AML-193 (cell line): ENCODE results near the gene ZDHHC14.
"Not testable (repeated sequence)": the region's sequence is repeated elsewhere in the genome, so short reads cannot be mapped to it uniquely, and the experiment has no call there.

Experiments used
- DNase-seq, 2 experiments: peaks; one replicate each; lab custom pipeline; 2025; lab: John Stamatoyannopoulos, UW

ZDHHC14 gene

DNA sequence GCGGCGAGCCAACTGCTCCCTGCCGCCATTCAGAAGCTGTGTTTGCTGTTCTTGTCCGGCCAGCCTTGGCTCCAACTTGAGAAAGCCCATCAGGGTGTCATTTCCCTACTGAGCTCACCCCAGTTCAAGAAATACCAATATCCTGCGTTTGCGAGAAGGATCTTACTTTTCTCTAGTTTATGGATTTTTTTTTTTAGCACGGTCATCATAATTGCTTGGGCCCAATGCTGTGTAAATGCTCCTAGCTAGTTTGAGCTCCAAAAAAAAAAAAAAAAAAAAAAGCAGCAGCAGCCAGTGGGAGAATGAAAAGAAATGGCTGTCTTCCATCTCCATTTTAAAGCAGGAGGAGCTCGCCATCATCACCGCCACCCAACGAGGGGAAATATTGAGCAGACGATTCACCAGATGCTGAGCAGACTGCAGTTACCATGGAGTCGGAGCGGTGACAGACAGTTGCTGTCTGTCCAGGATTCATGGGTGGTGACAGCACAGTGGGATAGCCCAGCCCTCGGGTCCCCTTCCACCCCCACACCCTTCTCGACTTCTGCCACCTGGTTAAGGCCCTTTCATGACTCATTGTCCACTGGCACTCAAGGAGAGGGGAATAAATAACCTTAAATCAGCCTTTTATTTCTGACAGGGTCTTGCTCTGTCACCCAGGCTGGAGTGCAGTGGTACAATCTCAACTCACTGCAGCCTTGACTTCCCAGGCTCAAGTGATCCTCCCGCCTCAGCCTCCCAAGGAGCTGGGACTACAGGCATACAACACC lies 309.6 kb downstream of the ZDHHC14 start:
- DNase-seq: no peak

DNA sequence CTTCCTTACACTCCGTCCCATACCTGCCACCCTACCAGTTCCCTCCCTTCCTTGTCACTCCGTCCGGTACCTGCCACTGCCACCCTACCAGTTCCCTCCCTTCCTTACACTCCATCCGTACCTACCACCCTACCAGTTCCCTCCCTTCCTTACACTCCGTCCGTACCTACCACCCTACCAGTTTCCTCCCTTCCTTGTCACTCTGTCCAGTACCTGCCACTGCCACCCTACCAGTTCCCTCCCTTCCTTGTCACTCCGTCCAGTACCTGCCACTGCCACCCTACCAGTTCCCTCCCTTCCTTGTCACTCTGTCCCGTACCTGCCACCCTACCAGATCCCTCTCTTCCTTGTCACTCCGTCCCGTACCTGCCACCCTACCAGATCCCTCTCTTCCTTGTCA lies 310.6 kb downstream of the ZDHHC14 start:
- not testable (repeated sequence) for DNase-seq

DNA sequence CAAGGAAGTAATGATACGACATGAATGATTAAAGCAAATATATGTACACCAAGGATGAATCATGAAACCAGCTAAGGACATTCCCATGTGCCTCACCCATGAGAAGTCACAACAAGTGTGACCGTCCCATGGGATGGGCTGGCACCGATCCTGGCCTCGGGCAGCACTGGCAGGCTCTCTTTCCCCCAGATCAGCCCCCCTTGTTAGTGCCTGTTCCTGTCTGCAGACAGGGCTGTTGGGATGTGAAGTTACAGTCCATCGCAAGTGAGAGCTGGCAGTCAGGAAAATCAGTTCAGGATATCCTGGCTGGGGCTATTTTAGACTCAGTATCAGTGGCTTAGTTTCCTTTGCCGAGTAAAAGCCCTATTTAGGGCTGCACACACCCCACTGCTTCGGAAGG lies 312.9 kb downstream of the ZDHHC14 start:
- DNase-seq: no peak

DNA sequence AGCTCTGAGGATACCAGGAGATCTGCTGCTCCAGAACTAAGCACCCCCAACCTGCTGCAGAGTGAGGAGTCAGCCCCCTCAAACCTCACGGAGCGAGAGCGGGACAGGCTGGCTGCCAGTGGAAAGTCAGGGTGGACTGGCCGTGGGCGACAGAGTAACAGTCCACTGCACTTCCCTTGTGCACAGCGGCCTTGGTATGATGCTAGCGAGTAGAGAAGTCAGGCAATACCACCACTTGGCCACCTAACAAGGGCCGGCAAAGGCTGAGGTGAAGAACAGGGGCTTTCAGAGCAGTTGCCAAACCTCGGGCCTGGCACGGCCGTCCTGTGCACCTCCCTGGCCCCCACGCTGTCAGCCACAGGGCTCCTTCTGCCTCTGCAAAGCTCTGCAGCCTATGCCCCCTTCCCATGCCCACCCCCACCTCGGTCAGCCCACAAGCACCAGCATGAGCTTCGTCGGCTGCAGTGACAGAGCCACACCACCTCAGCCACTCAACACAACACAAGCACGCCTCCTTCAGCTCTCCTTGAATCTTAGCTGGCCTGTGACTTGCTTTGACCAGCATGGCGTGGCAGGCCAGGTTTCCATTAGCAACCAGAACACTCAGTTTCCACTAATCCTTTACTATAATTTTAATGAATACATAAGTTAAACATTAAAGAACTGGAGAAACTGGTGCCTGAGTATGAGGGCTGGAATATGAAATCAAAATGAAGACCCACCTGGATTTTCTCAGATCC lies 314.5 kb downstream of the ZDHHC14 start:
- DNase-seq: no peak

DNA sequence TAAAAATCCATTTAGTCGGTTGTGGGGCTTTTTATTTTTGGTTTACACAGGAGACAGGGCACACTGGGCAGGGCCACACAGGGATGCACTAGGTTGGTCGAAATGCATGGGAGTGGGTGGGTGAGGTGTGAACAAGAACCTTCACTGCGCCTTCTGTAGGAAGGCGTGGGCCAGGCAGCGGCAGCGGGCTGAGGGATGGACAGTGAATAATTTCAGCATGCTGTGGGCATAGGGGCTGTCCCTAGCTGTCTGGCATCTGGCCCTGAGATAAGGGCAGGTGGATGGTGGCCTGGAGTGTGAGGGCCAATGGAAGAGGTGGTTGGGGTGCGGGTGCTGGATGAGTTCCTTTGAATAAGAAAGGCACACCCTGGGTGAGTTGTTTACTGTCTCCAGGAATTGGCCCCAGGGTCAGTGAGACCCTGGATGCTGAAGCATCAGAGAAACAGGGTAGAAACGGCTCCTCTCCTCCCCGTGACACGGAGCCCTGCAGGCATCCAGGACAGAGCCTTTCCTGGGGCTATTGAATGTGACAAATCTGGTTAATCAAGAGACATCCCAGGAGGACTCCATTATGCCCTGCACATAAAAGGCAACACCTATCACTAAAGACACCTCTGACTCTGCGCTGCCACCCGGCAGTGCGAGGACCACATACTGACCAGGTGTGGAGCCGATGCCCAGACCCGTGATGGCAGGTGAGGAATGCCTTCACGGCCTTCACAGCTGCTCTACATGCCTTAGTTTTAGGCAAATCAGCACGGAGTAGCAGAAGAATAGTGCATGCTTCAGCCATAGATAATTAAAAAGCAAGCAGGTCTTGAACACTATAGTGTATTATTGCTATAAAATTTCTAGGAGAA lies 319.0 kb downstream of the ZDHHC14 start:
- DNase-seq: no peak

DNA sequence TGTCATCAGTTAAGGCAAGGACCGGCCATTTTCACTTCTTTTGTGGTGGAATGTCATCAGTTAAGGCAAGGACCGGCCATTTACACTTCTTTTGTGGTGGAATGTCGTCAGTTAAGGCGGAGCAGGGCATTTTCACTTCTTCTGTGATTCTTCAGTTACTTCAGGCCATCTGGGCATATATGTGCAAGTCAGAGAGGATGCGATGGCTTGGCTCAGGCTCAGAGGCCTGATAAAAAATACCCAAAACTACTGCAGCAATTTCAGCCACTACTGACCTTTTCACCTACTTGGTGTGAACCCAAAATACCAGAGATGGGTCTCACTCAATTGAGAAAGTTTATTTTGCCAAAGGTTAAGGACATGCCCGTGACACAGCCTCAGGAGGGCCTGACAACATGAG lies 325.4 kb downstream of the ZDHHC14 start:
- DNase-seq: not testable (repeated sequence)

DNA sequence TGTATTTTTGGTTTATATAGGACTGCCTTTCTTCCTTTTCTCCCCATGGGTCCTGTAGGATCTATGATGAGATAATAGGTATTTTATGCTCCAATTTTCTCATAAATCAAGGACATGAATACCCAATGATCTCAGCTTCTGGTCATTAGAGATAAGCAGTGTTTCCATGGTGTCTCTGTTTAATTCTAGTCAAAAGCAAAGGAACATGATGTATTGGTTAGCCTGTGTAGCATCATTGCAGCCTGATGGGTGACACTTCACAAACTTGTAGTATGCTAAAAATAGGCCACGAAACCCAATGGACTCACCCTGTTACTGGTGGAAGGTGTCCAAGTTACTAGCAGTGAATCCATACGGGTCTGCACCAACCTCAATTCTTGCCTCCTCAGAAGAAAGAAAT lies 325.9 kb downstream of the ZDHHC14 start:
- DNase-seq: no peak

DNA sequence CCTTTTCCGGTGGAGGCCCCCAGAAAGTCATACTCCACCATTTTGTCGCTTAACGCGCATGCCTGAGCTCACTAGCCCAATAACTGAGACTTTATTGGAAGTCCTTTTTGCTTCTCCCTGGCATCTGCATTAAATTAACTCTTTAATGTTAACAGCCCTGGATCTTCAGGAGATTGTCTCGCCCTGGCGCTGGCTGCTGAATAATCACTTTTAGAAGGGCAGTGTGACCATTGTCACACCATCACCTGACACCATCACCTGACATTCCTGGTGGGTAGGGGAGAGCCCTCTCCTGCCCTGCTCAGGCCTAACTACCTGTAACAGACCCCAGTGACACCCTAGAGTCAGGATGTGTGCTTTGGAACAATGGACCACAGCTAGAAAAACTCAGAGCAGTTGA lies 326.6 kb downstream of the ZDHHC14 start:
- DNase-seq: no peak

DNA sequence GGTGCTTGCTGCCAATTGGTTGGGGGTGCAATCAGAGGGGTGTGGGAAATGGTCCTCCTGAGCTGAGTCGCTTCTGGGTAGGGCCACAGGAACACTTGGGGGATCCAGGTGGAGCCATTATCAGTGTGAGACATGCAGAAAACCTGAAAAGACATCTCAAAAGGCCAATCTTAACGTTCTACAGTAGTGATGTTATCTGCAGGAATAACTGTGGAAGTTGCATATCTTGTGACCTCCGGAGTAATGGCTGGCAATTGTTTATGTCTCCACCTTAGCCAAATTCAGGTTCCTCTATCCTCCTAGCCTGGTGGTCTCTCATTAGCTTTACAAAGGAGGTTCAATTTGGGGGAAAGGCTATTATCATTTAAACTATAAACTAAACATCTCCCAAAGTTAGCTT lies 327.2 kb downstream of the ZDHHC14 start:
- DNase-seq: no peak

DNA sequence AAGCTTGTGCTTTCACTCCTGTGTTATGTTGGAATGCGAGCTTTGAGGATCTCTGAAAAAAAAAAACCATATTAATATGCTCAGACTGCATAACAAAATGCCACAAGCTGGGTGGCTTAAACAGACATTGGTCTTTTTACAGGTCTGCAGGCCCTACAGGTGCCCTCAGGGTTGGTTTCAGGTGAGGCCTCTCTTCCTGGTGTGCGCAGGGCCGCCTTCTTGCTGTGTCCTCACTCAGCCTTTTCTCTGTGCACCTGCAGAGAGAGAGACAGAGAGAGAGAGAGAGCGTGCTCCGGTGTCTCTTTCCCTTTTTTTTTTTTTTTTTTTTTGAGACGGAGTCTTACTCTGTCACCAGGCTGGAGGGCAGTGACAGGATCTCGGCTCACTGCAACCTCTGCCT lies 327.9 kb downstream of the ZDHHC14 start:
- no peak for DNase-seq

DNA sequence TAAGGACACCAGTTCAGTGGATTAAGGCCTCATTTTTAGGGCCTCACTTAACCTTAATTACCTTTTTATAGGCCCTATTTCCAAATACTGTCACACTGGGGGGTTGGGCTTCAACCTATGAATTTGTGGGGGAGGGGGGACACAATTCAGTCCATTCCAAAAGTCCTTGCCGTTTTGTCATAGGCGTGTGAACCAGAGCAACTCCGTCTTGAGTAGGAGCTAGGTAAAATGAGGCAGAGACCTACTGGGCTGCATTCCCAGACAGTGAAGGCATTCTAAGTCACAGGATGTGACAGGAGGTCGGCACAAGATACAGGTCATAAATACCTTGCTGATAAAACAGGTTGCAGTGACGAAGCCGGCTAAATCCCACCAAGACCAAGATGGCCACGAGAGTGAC lies 328.6 kb downstream of the ZDHHC14 start:
- DNase-seq: no peak

DNA sequence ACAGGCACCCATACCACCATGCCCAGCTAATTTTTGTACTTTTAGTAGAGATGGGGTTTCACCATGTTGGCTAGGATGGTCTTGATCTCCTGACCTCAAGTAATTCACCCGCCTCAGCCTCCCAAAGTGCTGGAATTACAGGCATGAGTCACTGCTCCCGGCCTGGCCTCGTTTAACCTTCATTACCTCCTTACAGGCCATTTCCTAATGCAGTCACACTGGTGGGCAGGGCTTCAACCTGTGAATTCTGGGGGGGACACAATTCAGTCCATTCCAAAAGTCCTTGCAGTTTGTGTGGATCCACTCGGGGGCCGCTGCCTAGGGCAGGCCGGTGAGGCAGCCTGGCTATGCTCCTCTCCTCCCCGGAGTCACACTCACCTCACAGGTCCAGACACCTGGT lies 329.6 kb downstream of the ZDHHC14 start:
- DNase-seq: no peak

DNA sequence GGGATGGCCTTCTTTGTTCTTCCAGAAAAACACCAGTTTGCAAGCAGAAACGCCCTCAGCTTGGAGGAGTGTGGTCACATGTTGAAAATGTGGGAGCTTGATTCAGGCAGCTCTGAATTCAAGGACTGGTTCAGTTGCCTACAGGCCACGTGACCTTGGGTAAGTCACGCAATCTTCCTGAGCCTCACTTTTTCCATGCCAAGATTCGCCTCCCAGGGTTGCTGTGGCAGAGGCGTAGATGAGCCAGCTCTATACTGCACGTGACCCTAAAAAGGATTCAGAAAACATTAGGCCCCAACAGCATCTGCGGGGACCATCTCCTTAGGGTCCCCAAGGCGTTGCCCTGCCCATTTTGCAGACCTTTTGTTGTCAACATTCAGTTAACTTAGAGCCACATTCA lies 330.1 kb downstream of the ZDHHC14 start:
- DNase-seq: no peak

DNA sequence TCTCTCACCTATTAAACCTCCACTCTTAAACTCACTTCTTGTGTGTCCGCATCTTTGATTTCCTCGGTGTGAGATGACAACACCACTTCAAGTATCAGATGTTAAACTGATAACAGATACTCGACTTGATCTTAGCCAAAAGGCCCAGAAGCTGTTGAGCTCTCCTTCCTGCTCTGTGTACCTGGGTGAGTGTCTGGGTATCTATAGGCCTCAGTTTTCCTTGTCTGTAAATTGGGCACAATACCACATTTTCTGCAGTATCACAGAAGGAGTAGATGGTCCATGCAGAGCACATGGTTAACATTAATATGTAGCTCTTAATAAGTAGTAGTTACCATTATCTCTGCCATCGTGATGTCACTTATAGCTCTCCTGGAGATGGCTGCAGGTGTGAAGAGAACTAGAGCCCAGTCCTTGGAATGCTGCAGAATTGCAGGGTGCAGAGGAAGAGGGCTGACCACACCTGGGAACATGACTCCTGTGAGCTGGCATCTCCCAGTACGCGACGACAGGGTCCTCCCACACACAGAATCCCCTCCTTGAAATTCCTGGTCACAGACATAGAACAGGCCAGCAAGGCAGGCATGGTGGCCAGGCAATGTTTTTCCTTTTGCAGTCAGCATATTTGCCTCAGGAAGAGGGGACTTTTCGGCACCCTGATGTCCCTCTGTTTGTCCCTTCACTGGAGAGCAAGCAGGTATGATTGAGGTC lies 331.8 kb downstream of the ZDHHC14 start:
- no peak for DNase-seq

DNA sequence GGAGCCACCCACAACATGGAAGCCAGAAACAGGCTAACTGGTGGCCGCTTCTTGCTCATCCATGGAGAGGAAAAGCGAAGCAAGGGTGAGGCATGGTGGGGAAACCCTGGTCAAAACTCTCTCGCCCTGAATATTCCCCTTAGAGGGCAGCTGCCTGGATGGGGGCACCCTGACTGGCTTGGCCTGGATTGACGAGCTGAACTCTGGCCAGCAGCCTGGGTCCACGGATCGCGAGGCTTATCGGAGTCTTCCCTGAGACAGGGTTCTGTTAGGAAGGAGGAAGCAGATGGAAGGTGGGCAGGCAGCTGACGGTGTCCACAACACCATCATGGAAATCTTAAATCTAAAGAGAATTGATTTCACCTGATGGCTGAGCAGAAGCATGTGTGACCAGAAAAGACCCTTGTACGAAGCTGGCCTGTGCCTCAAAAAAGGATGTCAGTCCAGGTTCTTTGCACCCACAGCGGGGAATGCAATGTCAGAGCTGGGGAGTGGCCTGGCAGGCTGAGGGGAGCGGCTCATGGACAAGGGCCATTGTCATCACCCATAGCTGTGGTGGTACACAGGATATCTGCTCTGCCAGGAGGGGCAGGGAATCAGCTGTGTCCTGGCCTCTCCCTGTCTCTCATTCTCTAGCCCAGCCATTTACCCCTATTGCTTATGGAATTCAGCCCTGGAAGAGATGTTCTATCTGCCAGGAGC lies 332.6 kb downstream of the ZDHHC14 start:
- DNase-seq: no peak

DNA sequence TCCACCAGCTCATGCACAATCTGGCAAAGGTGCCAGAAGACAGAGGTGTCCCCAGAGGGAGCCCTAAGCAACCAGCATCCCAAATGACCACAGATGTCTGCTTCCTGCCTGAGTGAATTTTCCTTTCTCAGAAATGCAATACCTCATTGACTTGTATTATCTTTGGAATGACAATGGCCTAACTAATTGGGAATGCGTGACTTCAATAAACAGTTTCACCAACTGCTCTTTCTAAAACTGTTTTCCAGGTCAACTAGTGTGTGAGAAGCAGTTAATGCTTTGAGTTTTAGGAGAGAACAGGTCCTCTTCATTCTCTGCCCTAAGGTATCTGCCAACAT lies 333.1 kb downstream of the ZDHHC14 start:
- DNase-seq: no peak

DNA sequence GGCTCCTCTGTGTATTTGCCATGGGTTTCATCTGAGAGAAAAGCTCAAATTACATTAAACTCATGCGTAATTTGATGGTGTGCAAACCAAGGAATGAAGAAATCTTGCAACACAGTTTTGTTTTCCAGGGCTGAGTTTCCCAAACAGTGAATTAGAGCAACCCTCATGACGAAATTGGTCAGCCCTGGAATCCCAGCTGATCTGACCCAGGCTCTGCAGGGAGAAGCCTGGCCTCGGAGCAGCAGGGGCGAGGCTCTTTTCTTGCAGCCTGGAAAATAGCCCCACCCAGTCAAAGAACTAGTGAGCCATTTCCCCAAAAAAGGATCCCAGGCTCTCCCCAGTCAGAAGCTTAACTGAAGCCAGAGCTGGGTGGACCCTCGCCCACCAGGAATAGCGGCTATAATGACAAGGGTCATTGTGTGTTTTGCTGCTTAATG lies 334.8 kb downstream of the ZDHHC14 start:
- no peak for DNase-seq

DNA sequence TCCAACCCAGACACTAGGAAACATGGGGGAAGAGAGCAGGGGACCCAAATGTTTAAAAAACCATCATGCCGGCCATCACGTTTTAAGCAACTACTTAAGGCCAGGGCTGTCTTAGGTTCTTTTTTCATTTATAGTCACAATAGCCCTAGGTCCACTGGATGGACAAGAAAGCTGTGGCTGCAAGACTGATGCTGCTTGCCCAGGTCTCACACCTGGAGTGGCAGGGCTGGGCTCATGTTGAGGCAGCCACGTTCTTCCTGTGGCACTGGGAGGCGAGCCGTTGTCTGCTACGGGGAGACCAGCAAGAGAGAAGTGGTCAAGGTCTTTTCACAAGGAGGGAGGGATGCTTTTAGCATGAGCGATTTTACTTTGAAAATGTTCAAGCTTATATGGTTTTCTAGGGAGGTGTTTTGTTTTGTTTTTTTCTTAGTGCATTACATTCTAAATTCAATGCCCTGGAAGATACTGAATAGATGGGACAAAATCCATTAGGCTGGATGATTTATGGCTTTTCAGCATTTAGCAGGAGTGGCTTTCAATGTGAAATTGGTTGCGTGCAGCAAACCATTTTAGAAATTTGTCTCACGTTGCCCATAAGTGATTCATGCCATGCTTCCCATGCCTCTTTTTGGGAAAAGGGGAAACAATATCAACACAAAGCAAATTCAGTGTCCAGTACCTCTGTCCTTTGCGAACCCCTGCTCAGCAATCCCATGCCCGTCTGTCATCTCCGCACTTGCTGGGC lies 335.4 kb downstream of the ZDHHC14 start:
- DNase-seq: no peak

DNA sequence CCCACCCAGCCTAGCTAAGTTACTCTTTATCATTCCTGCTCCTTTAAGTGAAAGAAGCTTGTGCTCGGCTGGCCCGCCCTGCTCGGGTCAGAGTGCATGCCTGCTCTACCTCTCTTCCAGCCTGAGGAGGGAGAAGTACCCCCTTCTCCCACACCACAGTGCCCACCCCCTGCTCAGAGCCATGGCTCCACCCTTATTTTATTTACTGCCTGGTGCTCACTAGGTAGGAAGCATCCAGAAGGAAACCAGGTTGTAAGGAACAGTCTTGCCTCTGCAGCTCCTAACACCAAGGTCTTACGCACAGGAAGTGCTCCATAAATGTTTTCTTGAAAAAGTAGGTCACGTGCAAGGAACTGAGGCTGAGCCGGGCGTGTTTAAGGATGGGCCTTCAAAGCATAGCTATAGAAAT lies 336.4 kb downstream of the ZDHHC14 start:
- DNase-seq: no peak

DNA sequence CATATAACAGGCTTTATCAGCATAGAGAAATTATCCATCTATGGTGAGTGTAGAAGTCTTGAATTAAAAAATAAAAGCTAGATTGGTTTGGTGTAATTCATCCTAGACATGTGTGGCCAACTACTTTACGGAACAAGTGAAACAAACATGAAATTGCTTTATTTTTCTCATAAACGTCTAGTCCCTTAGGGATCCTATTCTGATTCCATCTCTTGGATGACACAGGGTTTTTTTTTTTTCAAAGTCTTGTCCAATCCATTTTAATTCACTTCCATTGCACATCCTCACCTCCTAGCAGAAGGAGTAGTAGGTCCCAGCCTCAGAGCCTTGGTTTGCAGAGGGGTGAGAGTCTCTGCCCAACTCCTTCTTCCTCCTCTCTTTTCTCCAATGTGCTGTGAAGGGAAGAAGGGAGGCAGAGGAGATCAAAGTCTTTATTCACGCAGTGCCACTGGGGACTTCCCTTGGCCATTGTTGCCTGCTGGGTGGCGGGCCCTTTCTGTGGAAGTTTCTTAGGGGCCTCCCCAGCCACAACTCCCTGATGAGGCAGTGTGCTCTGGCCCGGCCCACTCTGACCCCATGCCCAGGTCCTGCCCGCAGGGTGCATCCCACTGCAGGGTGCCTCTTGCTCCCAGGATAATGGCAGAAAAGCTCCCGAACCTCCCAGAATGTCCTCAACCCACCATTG lies 337.7 kb downstream of the ZDHHC14 start:
- DNase-seq: no peak
